ENCODE measurements around the gene GPR27. TPM values are rescaled to one million over a fixed set of nuclear protein-coding genes. Genes with fewer than 3 reads are reported as not detected.

Gene GPR27
- total and polyA plus RNA-seq, 2 of the 8 experiments (the other 6 are each of a cell fraction or from before 2014, with no cell fraction given), result 11.3 to 12.5 TPM

GRCh38 chr3:71708476-71709105 is 45.1 kb upstream of the GPR27 start:
- Histone ChIP-seq H3K9me3 (ENCODE audit: insufficient read depth in 2 of 2, low read depth in 1 of 2, low read length in 1 of 2) (no peaks in the 10 kb centered on the region), H3K14ac (ENCODE audit: insufficient read length) (no peak overlapping the region), H3K79me2 (ENCODE audit: control insufficient read depth in 1 of 2, insufficient read depth in 2 of 2, low read length in 2 of 2) (no peaks in the 10 kb centered on the region), H3K56ac (replicated peaks; ENCODE audit: insufficient read length, low read depth, low read length) (no peak overlapping the region), H4K91ac (replicated peaks; ENCODE audit: insufficient read length, low read length) (no peak overlapping the region), H4K20me1 (replicated peaks in 1 of 2; ENCODE audit: control insufficient read depth in 1 of 2, insufficient read depth in 2 of 2, low read length in 2 of 2) (no peaks in the 10 kb centered on the region), H3K4me3 (ENCODE audit: extremely low read depth in 1 of 4, insufficient read depth in 2 of 4, low read depth in 3 of 4, low read length in 4 of 4) (no peak overlapping the region), H3K4ac (replicated peaks; ENCODE audit: insufficient read length, low read depth, low read length) (no peak overlapping the region), H2AK5ac (ENCODE audit: low read depth, low read length) (no peak overlapping the region), H3K27ac (ENCODE audit: low read depth, low read length) (no peak overlapping the region), H3K23ac (ENCODE audit: insufficient read length) (no peak overlapping the region), H3K4me2 (ENCODE audit: insufficient read depth in 1 of 2, low read depth in 2 of 2, low read length in 2 of 2) (no peak overlapping the region), H3K18ac (ENCODE audit: extremely low read depth, low read length) (no peak overlapping the region), H3K27me3 (replicated peaks in 1 of 4; ENCODE audit: control insufficient read depth in 3 of 4, extremely low read depth in 1 of 4, insufficient read depth in 3 of 4, low read length in 3 of 4) (no peaks in the 10 kb centered on the region), H2BK15ac (ENCODE audit: low read length) (no peak overlapping the region), H3K4me1 (replicated peaks in 1 of 4; ENCODE audit: control insufficient read depth in 3 of 4, insufficient read depth in 4 of 4, low read length in 3 of 4) (no peaks in the 10 kb centered on the region), H2BK120ac (replicated peaks; ENCODE audit: low read depth, low read length) (no peak overlapping the region), H4K5ac (ENCODE audit: insufficient read length, low read depth, low read length) (no peak overlapping the region), H2AFZ (ENCODE audit: low read length) (no peak overlapping the region), H3K23me2 (ENCODE audit: low read depth, low read length) (no peaks in the 10 kb centered on the region), H2BK20ac (ENCODE audit: low read length) (no peak overlapping the region), H4K8ac (ENCODE audit: extremely low read depth, insufficient read depth, low read length) (no peak overlapping the region), H3K9ac (replicated peaks in 1 of 4; ENCODE audit: extremely low read depth in 1 of 4, low read depth in 3 of 4, low read length in 3 of 4) (no peak overlapping the region), H3K79me1 (ENCODE audit: low read depth, low read length) (0 out of 2 replicates have a peak, but pooled peaks cover 2% of the 10 kb centered on the region), H2BK5ac (ENCODE audit: low read depth, low read length) (no peak overlapping the region), H3K36me3 (ENCODE audit: control insufficient read depth in 2 of 4, insufficient read depth in 4 of 4, low read length in 3 of 4) (no peaks in the 10 kb centered on the region), H2BK12ac (ENCODE audit: low read depth, low read length) (no peak overlapping the region)
- DNase-seq (ENCODE audit: low read depth in 1 of 2, low spot score in 2 of 2) (no peak), FAIRE-seq (no peak)
- ChIA-PET POLR2A (ENCODE audit: partially characterized antibody) (interaction anchor here (1.0 kb wide), 1 partner anchor 167 kb away, joined by 3 read pairs; no protein-coding TSS in a partner anchor), CTCF (ENCODE audit: partially characterized antibody) (interaction anchor here (1.4 to 7.3 kb wide), 3 partner anchors 21 to 167 kb away, joined by 6 to 66 read pairs (median 14); no protein-coding TSS in a partner anchor)
- 93% methylated on average over 7 of the region's 7 CpGs; no CpG with 5 or more reads in 1 of the 2 experiments for WGBS, 2 experiments (ENCODE audit: extremely low coverage in 1 of 2, insufficient coverage in 1 of 2, insufficient read length in 1 of 2, insufficient replicate concordance in 2 of 2, low coverage in 1 of 2, low lambda C conversion rate in 2 of 2, missing lambda C conversion rate in 1 of 2)
- TF ChIP-seq POLR2A (IDR thresholded peaks at IDR 0.05; ENCODE audit: control extremely low read depth in 1 of 2, low read depth in 2 of 2, low read length in 2 of 2) (no peak), TEAD4 (IDR thresholded peaks at IDR 0.05; ENCODE audit: low read depth, low read length) (no peak), CBX5 (IDR thresholded peaks at IDR 0.05; ENCODE audit: low read depth, low read length) (no peak), PHF8 (conservative IDR thresholded peaks at IDR 0.05; ENCODE audit: low read depth, low read length) (no peak), JUND (IDR thresholded peaks at IDR 0.05; ENCODE audit: low read length) (no peak), CTBP2 (IDR thresholded peaks at IDR 0.05; ENCODE audit: borderline replicate concordance, insufficient read depth, insufficient read length, low read length) (no peak), GABPA (IDR thresholded peaks at IDR 0.05; ENCODE audit: borderline replicate concordance, insufficient read depth, low read length) (no peak), GTF2F1 (IDR thresholded peaks at IDR 0.05; ENCODE audit: borderline replicate concordance, low read depth, low read length) (no peak), RBBP5 (IDR thresholded peaks at IDR 0.05; ENCODE audit: borderline replicate concordance, low read depth, low read length) (no peak), CEBPB (IDR thresholded peaks at IDR 0.05; ENCODE audit: low read depth, low read length) (no peak), SUZ12 (IDR thresholded peaks at IDR 0.05; ENCODE audit: low read length) (no peak), RFX5 (IDR thresholded peaks at IDR 0.05; ENCODE audit: borderline replicate concordance, low read depth, low read length) (no peak)

All from H1 (cell line).